Activated T-cell treated with anti-CD3 and anti-CD28 coated beads, Interleukin-2, amount 50 U/mL, for 24 hours (primary cell): ENCODE data around the gene GPR137C.

Source experiments
- DNase-seq: peaks from one replicate; pipeline ENCODE4 v3.0.0-alpha.2; 2020
- H3K27ac Mint-ChIP-seq: 2 replicates; pipeline ENCODE4 v1.8.0; 2020; ENCODE audit warnings: mild to moderate bottlenecking, mixed read lengths
- H3K27me3 Mint-ChIP-seq: 2 replicates; pipeline ENCODE4 v1.8.0; 2020; ENCODE audit warnings: mixed read lengths
- H3K36me3 Mint-ChIP-seq: 2 replicates; pipeline ENCODE4 v1.8.0; 2020; ENCODE audit warnings: low read depth, mixed read lengths
- H3K4me1 Mint-ChIP-seq: 2 replicates; pipeline ENCODE4 v1.8.0; 2020; ENCODE audit warnings: low read depth, mixed read lengths
- H3K4me3 Mint-ChIP-seq: 2 replicates; pipeline ENCODE4 v1.8.0; 2020; ENCODE audit warnings: mild to moderate bottlenecking, moderate library complexity, mixed read lengths
- H3K9me3 Mint-ChIP-seq: 2 replicates; pipeline ENCODE4 v1.8.0; 2020; ENCODE audit warnings: mixed read lengths

The GPR137C gene

DNA sequence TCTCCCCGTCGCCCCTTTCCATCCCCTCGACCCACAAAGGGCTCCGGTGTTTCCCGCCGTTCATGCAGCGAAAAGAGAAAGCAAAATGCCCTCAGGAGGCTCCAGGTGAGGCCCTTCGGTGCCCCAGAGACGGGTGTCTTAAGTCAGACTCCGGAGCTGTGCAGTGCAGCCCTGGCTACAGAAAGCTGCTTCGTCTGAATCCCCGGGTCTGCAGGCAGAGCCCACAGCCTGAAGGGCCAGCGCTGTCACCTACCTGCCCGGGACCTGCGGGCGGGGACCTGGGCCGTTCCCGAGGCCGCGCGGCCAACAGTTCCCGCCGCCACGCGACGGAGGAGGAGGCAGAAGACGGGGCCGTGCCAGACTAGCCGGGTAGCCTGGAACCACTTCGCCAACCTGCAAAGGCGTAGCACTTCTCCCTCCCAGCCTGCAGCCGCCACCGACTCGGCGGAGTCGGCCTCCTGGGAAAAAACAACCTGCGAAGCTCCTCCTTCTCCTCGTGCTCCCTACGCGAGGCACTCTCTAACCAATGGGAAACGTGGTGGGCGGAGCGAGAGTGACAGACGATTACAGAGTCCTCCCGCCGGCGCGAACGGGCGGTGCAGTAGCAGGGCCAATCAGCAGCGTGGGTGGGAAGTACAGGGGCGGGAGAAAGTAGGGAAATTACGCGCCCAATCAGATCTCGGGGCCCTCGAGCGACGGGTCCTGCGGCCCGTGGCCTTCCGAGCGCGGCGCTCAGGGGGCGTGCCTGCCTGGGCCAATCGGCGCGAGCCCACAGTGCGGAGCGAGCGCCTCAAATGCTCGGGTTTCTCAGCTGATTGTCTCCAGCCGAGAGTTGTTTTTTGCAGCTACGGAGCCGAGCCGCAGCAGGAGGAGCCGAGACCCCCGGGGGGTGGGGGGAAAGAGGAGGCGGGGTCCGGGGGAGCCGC is at the start of gene GPR137C, which contains the start of gene TXNDC16:
GPR137C (plus strand) TSS at position 774 of the 926 bp plus-strand sequence. CDS start 312 bp downstream, outside the sequence.
TXNDC16 (minus strand) TSS at position 443 of the 926 bp plus-strand sequence. CDS start 8,948 bp downstream, outside the sequence.
- Mint-ChIP-seq H3K27me3 (peaks cover 8% of the 10 kb centered on the region), H3K27ac (peak within 1 kb of the TSS; percentile 91)

GRCh38 chr14:52513249-52513648 is 39.4 kb upstream of the GPR137C start:
- no peaks in the 10 kb centered on the region for H3K27me3 Mint-ChIP-seq
- H3K36me3 Mint-ChIP-seq = peaks cover 16% of the 10 kb centered on the region
- no peaks in the 10 kb centered on the region for H3K4me1 Mint-ChIP-seq
- no peak for DNase-seq
- H3K4me3 Mint-ChIP-seq = no peak overlapping the region
- no peak overlapping the region for H3K27ac Mint-ChIP-seq
- H3K9me3 Mint-ChIP-seq = peaks cover under 1% of the 10 kb centered on the region

More for the DNA sequence above, at the start of gene GPR137C, which contains the start of gene TXNDC16:
- Mint-ChIP-seq H3K9me3 (no peaks in the 10 kb centered on the region), H3K36me3 (peaks cover 2% of the 10 kb centered on the region), H3K4me3 (peak within 1 kb of the TSS; percentile 87), H3K4me1 (peaks cover 29% of the 10 kb centered on the region)
- DNase-seq = peak; percentile 98

GRCh38 chr14:52514046-52514811 is 38.4 kb upstream of the GPR137C start:
- no peak for DNase-seq
- Mint-ChIP-seq H3K4me1 (no peaks in the 10 kb centered on the region), H3K4me3 (no peak overlapping the region), H3K27me3 (no peaks in the 10 kb centered on the region), H3K9me3 (no peaks in the 10 kb centered on the region), H3K36me3 (peaks cover 8% of the 10 kb centered on the region), H3K27ac (no peak overlapping the region)

GRCh38 chr14:52522033-52522432 is 30.6 kb upstream of the GPR137C start:
- no peaks in the 10 kb centered on the region for H3K36me3 Mint-ChIP-seq
- no peaks in the 10 kb centered on the region for H3K27me3 Mint-ChIP-seq
- no peaks in the 10 kb centered on the region for H3K9me3 Mint-ChIP-seq
- H3K4me1 Mint-ChIP-seq = no peaks in the 10 kb centered on the region
- no peak for DNase-seq
- no peak overlapping the region for H3K4me3 Mint-ChIP-seq
- H3K27ac Mint-ChIP-seq = no peak overlapping the region

GRCh38 chr14:52522581-52523345 is 29.9 kb upstream of the GPR137C start:
- Mint-ChIP-seq H3K27ac (no peak overlapping the region), H3K4me1 (no peaks in the 10 kb centered on the region), H3K9me3 (no peaks in the 10 kb centered on the region), H3K4me3 (no peak overlapping the region), H3K27me3 (no peaks in the 10 kb centered on the region), H3K36me3 (peaks cover 5% of the 10 kb centered on the region)
- no peak for DNase-seq

- Mint-ChIP-seq H3K9me3 (no peaks in the 10 kb centered on the region), H3K4me1 (peaks cover 2% of the 10 kb centered on the region), H3K27ac (no peak overlapping the region), H3K36me3 (peaks cover 7% of the 10 kb centered on the region), H3K27me3 (no peaks in the 10 kb centered on the region), H3K4me3 (no peak overlapping the region)
- DNase-seq = no peak
Observed at GRCh38 chr14:52527052-52527451, 25.6 kb upstream of the GPR137C start.

DNA sequence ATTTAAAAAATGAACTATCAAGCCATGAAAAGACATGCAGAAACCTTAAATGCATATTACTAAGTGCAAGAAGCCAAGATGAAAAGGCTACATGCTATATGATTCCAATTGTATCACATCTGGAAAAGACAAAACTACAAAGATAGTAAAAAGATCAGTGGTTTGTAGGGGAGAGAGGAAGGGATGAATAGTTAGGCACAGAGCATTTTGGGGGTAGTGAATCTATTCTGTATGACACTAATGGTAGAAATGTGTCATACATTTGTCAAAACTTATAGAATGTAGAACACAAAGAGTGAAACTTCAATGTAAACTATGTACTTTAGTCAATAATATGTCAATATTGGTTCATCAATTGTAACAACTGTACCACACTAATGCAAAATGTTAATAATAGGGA is 21.2 kb upstream of the GPR137C start:
- Mint-ChIP-seq H3K4me3 (no peak overlapping the region), H3K9me3 (no peaks in the 10 kb centered on the region), H3K27ac (no peak overlapping the region), H3K4me1 (peaks cover 2% of the 10 kb centered on the region), H3K36me3 (peaks cover 43% of the 10 kb centered on the region), H3K27me3 (no peaks in the 10 kb centered on the region)
- no peak for DNase-seq

GRCh38 chr14:52536269-52536668 is 16.4 kb upstream of the GPR137C start:
- peaks cover 61% of the 10 kb centered on the region for H3K36me3 Mint-ChIP-seq
- H3K4me1 Mint-ChIP-seq = peaks cover 5% of the 10 kb centered on the region
- no peak overlapping the region for H3K27ac Mint-ChIP-seq
- no peak overlapping the region for H3K4me3 Mint-ChIP-seq
- H3K9me3 Mint-ChIP-seq = no peaks in the 10 kb centered on the region
- no peaks in the 10 kb centered on the region for H3K27me3 Mint-ChIP-seq
- DNase-seq = no peak

DNA sequence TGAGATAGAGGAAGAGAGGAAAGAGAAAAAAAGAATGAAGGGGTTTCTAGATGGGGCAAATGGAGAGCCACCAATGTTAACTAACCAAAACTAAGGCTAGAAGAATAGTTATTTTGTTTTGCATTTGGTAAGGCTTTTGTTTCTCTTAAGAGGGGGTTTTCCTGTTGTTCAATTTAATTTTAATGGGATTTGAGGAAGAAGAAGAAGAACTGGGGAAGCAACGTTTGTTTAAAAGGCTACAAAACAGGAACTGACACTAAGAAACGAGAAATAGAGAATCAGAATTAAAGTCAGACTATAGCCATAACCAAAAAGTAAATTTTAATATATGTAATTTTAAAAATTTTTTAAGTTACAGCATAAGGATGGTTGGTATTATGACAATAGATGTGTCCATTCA is 14.0 kb upstream of the GPR137C start:
- DNase-seq = no peak
- Mint-ChIP-seq H3K4me1 (peaks cover 3% of the 10 kb centered on the region), H3K36me3 (peaks cover 68% of the 10 kb centered on the region), H3K9me3 (no peaks in the 10 kb centered on the region), H3K27ac (no peak overlapping the region), H3K27me3 (no peaks in the 10 kb centered on the region), H3K4me3 (no peak overlapping the region)

- Mint-ChIP-seq H3K4me1 (peaks cover 12% of the 10 kb centered on the region), H3K4me3 (no peak overlapping the region), H3K27ac (no peak overlapping the region), H3K27me3 (no peaks in the 10 kb centered on the region), H3K9me3 (no peaks in the 10 kb centered on the region), H3K36me3 (peaks cover 21% of the 10 kb centered on the region)
- no peak for DNase-seq
Observed at GRCh38 chr14:52545584-52546317, 6.9 kb upstream of the GPR137C start.

DNA sequence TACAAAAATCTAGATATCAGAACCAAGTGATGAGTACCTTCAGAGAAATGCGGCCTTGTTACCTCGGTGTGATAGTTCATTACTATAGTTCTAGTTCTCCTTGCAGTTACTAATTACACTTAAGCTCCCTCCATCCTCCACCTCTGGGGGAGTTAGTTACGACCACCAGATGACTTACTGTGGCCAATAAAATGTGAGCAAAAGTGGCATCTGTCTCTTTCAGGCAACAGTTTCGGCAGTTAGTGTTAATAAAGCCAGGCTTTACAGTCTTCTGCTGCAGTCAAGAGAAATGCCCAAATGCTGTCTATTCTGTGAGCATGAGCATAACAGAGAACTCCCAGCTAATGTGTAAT is 6.3 kb upstream of the GPR137C start:
- H3K4me3 Mint-ChIP-seq = no peak overlapping the region
- H3K27me3 Mint-ChIP-seq = no peaks in the 10 kb centered on the region
- H3K27ac Mint-ChIP-seq = no peak overlapping the region
- H3K4me1 Mint-ChIP-seq = peaks cover 18% of the 10 kb centered on the region
- no peak for DNase-seq
- H3K9me3 Mint-ChIP-seq = no peaks in the 10 kb centered on the region
- H3K36me3 Mint-ChIP-seq = peaks cover 17% of the 10 kb centered on the region

DNA sequence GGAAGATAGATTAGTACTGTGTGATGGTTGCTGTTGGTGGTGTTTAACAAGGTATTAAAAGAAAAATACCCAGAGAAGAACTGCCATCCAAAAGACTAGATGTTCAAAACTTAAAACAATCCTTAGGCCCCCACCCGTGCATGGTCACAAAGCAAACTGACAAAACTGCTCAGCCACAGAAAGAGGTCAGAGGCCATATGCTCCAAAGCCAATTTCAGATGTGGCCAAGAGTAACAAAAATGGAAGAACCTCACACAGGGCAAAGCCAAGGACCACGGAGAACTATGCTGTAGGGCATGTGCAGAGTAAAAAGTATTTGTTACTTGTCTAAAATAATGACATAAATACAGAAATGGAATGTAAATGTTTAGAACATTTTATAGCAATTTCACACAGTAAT is 5.6 kb upstream of the GPR137C start:
- H3K27me3 Mint-ChIP-seq = no peaks in the 10 kb centered on the region
- H3K4me1 Mint-ChIP-seq = peaks cover 24% of the 10 kb centered on the region
- H3K4me3 Mint-ChIP-seq = no peak overlapping the region
- H3K9me3 Mint-ChIP-seq = no peaks in the 10 kb centered on the region
- no peak for DNase-seq
- H3K36me3 Mint-ChIP-seq = peaks cover 13% of the 10 kb centered on the region
- no peak overlapping the region for H3K27ac Mint-ChIP-seq

DNA sequence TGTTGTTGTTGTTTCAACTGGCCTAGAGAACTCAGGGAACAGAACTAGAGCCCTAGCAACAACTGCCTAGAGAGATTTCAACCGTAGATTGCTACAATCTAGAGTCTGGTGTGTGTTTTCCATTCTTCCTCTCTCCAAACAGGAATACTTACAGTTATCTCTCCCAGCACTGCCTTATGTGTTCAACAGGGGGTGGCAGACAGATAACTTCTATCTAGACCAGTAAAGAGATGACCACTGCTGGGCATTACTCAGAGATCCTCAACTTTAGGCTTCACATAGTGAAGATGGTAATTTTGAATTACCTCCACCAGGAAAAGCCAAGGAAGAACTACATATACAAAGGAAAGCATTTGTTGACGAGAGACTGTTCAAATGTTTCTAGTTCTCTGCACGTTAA is 5.1 kb upstream of the GPR137C start:
- H3K4me3 Mint-ChIP-seq = no peak overlapping the region
- no peak overlapping the region for H3K27ac Mint-ChIP-seq
- DNase-seq = no peak
- no peaks in the 10 kb centered on the region for H3K27me3 Mint-ChIP-seq
- H3K9me3 Mint-ChIP-seq = no peaks in the 10 kb centered on the region
- H3K36me3 Mint-ChIP-seq = peaks cover 8% of the 10 kb centered on the region
- H3K4me1 Mint-ChIP-seq = peaks cover 24% of the 10 kb centered on the region

DNA sequence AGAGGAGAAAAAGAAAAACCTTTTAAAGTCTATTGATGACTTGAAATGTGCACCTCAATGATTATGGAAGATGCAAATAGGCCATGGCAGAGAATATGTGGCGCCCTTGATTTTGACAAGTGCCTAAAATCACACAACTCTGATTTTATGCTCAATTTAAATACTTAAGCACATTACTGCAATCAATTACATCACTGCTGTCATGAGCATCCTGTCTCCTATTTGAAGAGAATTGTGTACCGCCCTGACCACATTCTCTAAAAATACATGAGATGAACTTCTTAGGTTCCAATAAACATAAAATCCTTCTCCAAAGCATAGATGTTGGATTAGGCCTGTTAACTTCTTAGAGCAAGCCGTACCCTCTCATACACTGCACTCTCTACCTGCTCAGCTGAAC is 2.0 kb upstream of the GPR137C start:
- Mint-ChIP-seq H3K9me3 (no peaks in the 10 kb centered on the region), H3K27ac (no peak overlapping the region), H3K36me3 (peaks cover 2% of the 10 kb centered on the region), H3K4me1 (peaks cover 29% of the 10 kb centered on the region), H3K4me3 (peak overlapping the region; percentile 87), H3K27me3 (peaks cover 8% of the 10 kb centered on the region)
- DNase-seq = no peak
